Measurements from ENCODE around the gene JAK1. TPM values are rescaled to one million over a fixed set of nuclear protein-coding genes. Genes with fewer than 3 reads are reported as not detected.

JAK1 gene
- total and polyA plus RNA-seq, 7 donors, result 33.7 to 137 (median 101) TPM

DNA sequence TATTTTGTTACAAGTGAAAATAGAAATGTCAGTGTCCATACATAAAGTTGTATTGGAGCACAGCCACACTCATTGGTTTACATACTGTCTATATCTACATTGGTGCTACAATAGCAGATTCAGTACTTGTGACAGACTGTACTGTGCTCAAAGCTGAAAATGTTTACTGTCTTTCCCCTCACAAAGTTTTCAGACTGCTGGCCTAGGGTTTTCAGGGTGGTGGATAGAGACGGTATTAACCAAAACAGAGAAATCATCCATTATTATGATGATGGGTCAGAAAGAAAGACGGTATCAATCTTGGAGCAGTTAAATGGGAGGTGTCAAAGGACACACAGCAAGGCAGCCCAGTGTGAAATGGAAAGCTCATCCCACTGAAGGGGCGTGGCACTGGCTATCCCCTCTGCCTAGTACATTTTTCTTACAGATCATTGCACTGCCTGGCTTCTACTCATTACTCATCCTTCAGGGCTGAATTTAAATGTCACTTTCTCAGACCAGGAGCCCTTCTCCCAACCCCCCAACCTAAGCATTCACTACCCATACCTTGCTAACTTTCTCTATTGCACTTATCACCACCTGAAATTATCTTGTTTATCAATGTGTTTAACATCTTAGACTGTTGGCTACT lies 10.2 kb downstream of the JAK1 start:
- 45 to 63% (median 54%) methylated on average over 3 of the region's 3 CpGs for WGBS, 3 donors
- Histone ChIP-seq H3K4me3 (no peak overlapping the region), H3K27ac (peak overlapping the region; percentile 27)

DNA sequence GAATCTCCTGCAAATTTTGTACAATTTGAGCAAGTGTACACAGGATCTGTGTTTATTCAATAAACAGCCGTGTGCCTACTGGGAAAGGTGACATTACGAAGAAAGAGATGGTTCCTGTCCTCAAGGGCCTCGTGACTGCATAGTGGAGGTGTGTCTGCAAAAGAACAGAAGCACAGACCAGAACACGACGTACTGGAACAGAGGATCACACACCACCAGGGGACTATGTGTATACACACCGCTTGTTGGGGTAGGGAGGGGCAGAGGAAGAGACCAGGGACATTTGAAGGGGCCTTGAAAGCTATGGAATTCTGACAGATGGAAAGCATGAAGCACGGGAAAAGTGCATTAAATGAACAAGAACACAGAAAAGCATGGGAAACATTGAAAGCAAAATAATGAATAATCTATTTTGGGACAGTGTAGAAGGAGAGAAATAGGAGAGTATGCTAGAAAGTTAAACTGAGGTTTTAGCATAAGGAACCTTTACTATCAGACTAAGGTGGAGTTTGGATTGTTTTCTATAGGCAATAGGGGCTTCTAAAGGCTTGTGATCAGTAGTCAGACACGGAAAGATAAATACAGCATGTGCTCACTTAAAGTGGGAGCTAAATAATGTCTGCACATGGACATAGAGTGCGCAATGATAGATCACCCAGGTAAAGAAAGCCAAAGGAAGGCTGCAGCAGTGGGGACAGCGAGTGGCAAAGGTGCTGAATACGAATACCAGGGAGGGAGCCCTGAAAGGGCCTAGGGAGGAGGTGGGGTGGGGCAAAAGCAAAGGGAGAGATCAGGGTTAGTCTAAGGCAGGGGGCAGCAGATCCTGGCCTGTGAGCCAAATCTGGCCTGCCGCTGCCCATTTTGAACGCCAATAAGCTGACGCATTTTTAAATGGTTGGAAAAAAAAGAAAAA lies 11.0 kb downstream of the JAK1 start:
- Histone ChIP-seq H3K4me3 (no peak overlapping the region), H3K9me3 (no peaks in the 10 kb centered on the region), H3K27ac (peak overlapping the region; percentile 42), H3K4me1 (peaks cover 76% of the 10 kb centered on the region), H3K36me3 (ENCODE audit: insufficient read depth in 1 of 2, low read depth in 1 of 2) (no peaks in the 10 kb centered on the region), H3K27me3 (ENCODE audit: insufficient read depth in 3 of 3, low read length in 2 of 3) (no peaks in the 10 kb centered on the region)
- TF ChIP-seq, protein P1, sequence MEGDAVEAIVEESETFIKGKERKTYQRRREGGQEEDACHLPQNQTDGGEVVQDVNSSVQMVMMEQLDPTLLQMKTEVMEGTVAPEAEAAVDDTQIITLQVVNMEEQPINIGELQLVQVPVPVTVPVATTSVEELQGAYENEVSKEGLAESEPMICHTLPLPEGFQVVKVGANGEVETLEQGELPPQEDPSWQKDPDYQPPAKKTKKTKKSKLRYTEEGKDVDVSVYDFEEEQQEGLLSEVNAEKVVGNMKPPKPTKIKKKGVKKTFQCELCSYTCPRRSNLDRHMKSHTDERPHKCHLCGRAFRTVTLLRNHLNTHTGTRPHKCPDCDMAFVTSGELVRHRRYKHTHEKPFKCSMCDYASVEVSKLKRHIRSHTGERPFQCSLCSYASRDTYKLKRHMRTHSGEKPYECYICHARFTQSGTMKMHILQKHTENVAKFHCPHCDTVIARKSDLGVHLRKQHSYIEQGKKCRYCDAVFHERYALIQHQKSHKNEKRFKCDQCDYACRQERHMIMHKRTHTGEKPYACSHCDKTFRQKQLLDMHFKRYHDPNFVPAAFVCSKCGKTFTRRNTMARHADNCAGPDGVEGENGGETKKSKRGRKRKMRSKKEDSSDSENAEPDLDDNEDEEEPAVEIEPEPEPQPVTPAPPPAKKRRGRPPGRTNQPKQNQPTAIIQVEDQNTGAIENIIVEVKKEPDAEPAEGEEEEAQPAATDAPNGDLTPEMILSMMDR (IDR thresholded peaks at IDR 0.05), result no peak
- intact Hi-C loops (cut with DNase I), result no loop called here
- DNase-seq (no peak), ATAC-seq (peak; percentile 74 to 95 (median 90))
- 46 to 69% (median 56%) methylated on average over 14 of the region's 14 CpGs for WGBS, 3 donors

More for the DNA sequence above, 10.2 kb downstream of the JAK1 start:
- ATAC-seq (peak; percentile 30 to 87 (median 72)), DNase-seq (no peak)
- no peaks in the 10 kb centered on the region for H3K36me3 ChIP-seq (ENCODE audit: insufficient read depth in 1 of 2, low read depth in 1 of 2)
- no peaks in the 10 kb centered on the region for H3K9me3 ChIP-seq
- H3K27me3 ChIP-seq (ENCODE audit: insufficient read depth in 3 of 3, low read length in 2 of 3), result no peaks in the 10 kb centered on the region
- peaks cover 76% of the 10 kb centered on the region for H3K4me1 ChIP-seq
- intact Hi-C loops (cut with DNase I), result no loop called here
- TF ChIP-seq, protein P1 (IDR thresholded peaks at IDR 0.05), result no peak

DNA sequence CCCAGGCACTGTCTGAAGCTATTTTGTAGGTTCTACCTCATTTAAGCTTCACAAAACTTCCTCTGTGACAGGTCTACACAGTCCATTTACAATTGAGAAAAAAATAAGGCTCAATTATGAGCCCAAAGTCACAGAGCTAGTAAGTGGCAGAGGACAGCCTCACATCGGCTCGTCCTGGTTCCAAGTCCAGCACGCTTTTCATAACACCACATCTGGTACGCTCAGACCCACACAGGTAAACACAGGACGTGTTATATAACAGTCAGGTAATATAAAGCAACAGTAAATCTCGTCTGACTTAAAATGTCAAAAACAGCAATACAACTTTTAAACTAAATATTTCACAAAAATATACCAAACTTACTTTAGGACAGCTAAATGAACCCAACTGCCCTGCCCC lies 13.1 kb downstream of the JAK1 start:
- Histone ChIP-seq H3K4me1 (peaks cover 76% of the 10 kb centered on the region), H3K27me3 (ENCODE audit: insufficient read depth in 3 of 3, low read length in 2 of 3) (no peaks in the 10 kb centered on the region), H3K27ac (no peak overlapping the region), H3K4me3 (no peak overlapping the region), H3K9me3 (no peaks in the 10 kb centered on the region), H3K36me3 (ENCODE audit: insufficient read depth in 1 of 2, low read depth in 1 of 2) (no peaks in the 10 kb centered on the region)
- TF ChIP-seq, protein P1 (IDR thresholded peaks at IDR 0.05), result no peak
- intact Hi-C loops (cut with DNase I), result no loop called here
- WGBS, 3 donors, result 77 to 81% (median 79%) methylated on average over 6 of the region's 6 CpGs
- no peak for DNase-seq
- no peak for ATAC-seq

- Histone ChIP-seq H3K27me3 (ENCODE audit: insufficient read depth in 3 of 3, low read length in 2 of 3) (no peaks in the 10 kb centered on the region), H3K36me3 (ENCODE audit: insufficient read depth in 1 of 2, low read depth in 1 of 2) (no peaks in the 10 kb centered on the region), H3K9me3 (no peaks in the 10 kb centered on the region), H3K27ac (peak overlapping the region; percentile 30), H3K4me1 (peaks cover 79% of the 10 kb centered on the region), H3K4me3 (no peak overlapping the region)
- WGBS, 3 donors, result 45 to 68% (median 48%) methylated on average over 6 of the region's 6 CpGs
- TF ChIP-seq, protein P1 (IDR thresholded peaks at IDR 0.05), result no peak
- intact Hi-C loops (cut with DNase I), result no loop called here
- DNase-seq (no peak), ATAC-seq (peak; percentile 55 to 69 (median 59))
These were observed 16.0 kb downstream of the JAK1 start for GRCh38 chr1:64950284-64950809.

Data from psoas muscle (tissue), 8 donors.